Adipocyte (in vitro differentiated cells): ENCODE measurements around the gene ABCB9.
"Not testable (repeated sequence)": the region's sequence is repeated elsewhere in the genome, so short reads cannot be mapped to it uniquely, and the experiment has no call there.

Experiments
- DNase-seq: peaks from one replicate; pipeline ENCODE4 v3.0.0-alpha.2; 2015; ENCODE audit warnings: low read depth
- H3K27me3 ChIP-seq: replicated peaks from 2 replicates; pipeline ENCODE4 v1.7.0; 2013; ENCODE audit warnings: mild to moderate bottlenecking, low read length, moderate library complexity; ENCODE audit not compliant: control insufficient read depth, insufficient read depth
- H3K36me3 ChIP-seq: 2 replicates; pipeline ENCODE4 v1.7.0; 2013; ENCODE audit warnings: low read length, mild to moderate bottlenecking, moderate library complexity; ENCODE audit not compliant: control insufficient read depth, insufficient read depth, severe bottlenecking
- H3K4me1 ChIP-seq: 2 replicates; pipeline ENCODE4 v1.7.0; 2013; ENCODE audit warnings: mild to moderate bottlenecking, low read length, moderate library complexity; ENCODE audit not compliant: control insufficient read depth, insufficient read depth
- H3K4me3 ChIP-seq: 2 replicates; pipeline ENCODE4 v1.7.0; 2013; ENCODE audit warnings: mild to moderate bottlenecking, low read length, moderate library complexity
- H3K9ac ChIP-seq: 2 replicates; pipeline ENCODE4 v1.7.0; 2013; ENCODE audit warnings: mild to moderate bottlenecking, low read length, moderate library complexity
- H3K9me3 ChIP-seq: 2 replicates; pipeline ENCODE4 v1.7.0; 2013; ENCODE audit warnings: mild to moderate bottlenecking, low read length, moderate library complexity; ENCODE audit not compliant: control insufficient read depth

Gene ABCB9

GRCh38 chr12:122920687-122921086 is 45.6 kb downstream of the ABCB9 start:
- Histone ChIP-seq H3K4me1 (peaks cover 14% of the 10 kb centered on the region), H3K9ac (no peak overlapping the region), H3K27me3 (no peaks in the 10 kb centered on the region), H3K9me3 (no peaks in the 10 kb centered on the region), H3K4me3 (no peak overlapping the region), H3K36me3 (no peaks in the 10 kb centered on the region)
- no peak for DNase-seq

GRCh38 chr12:122918827-122919226 is 47.4 kb downstream of the ABCB9 start:
- Histone ChIP-seq H3K36me3 (no peaks in the 10 kb centered on the region), H3K9ac (no peak overlapping the region), H3K4me3 (no peak overlapping the region), H3K4me1 (peaks cover 14% of the 10 kb centered on the region), H3K27me3 (no peaks in the 10 kb centered on the region), H3K9me3 (no peaks in the 10 kb centered on the region)
- peak; percentile 56 for DNase-seq

GRCh38 chr12:122917507-122918121 is 48.6 kb downstream of the ABCB9 start:
- peaks cover 14% of the 10 kb centered on the region for H3K4me1 ChIP-seq
- H3K4me3 ChIP-seq: no peak overlapping the region
- H3K36me3 ChIP-seq: no peaks in the 10 kb centered on the region
- H3K27me3 ChIP-seq: no peaks in the 10 kb centered on the region
- peak; percentile 78 for DNase-seq
- no peak overlapping the region for H3K9ac ChIP-seq
- H3K9me3 ChIP-seq: no peaks in the 10 kb centered on the region

- Histone ChIP-seq H3K4me3 (no peak overlapping the region), H3K36me3 (no peaks in the 10 kb centered on the region)
- no peak for DNase-seq
These were observed 56.6 kb downstream of the ABCB9 start for GRCh38 chr12:122909442-122910288.

GRCh38 chr12:122908915-122909314 is 57.3 kb downstream of the ABCB9 start:
- no peaks in the 10 kb centered on the region for H3K4me1 ChIP-seq
- no peak for DNase-seq
- H3K9ac ChIP-seq: no peak overlapping the region
- H3K36me3 ChIP-seq: no peaks in the 10 kb centered on the region
- no peaks in the 10 kb centered on the region for H3K9me3 ChIP-seq
- H3K4me3 ChIP-seq: no peak overlapping the region
- H3K27me3 ChIP-seq: no peaks in the 10 kb centered on the region

More at GRCh38 chr12:122909442-122910288, 56.6 kb downstream of the ABCB9 start:
- H3K9me3 ChIP-seq: no peaks in the 10 kb centered on the region
- H3K9ac ChIP-seq: no peak overlapping the region
- no peaks in the 10 kb centered on the region for H3K27me3 ChIP-seq
- no peaks in the 10 kb centered on the region for H3K4me1 ChIP-seq

- not testable (repeated sequence) for H3K36me3 ChIP-seq, H3K9me3 ChIP-seq, H3K27me3 ChIP-seq, DNase-seq, H3K4me1 ChIP-seq, H3K9ac ChIP-seq, H3K4me3 ChIP-seq
These were observed 61.0 kb downstream of the ABCB9 start for GRCh38 chr12:122905258-122905657.

GRCh38 chr12:122903693-122904034 is 62.6 kb downstream of the ABCB9 start:
- H3K4me3 ChIP-seq: no peak overlapping the region
- no peaks in the 10 kb centered on the region for H3K36me3 ChIP-seq
- H3K27me3 ChIP-seq: no peaks in the 10 kb centered on the region
- DNase-seq: no peak
- H3K4me1 ChIP-seq: peaks cover 5% of the 10 kb centered on the region
- no peaks in the 10 kb centered on the region for H3K9me3 ChIP-seq
- H3K9ac ChIP-seq: no peak overlapping the region

GRCh38 chr12:122902854-122903692 is 63.2 kb downstream of the ABCB9 start:
- no peaks in the 10 kb centered on the region for H3K36me3 ChIP-seq
- no peak for DNase-seq
- no peaks in the 10 kb centered on the region for H3K9me3 ChIP-seq
- H3K4me1 ChIP-seq: peaks cover 11% of the 10 kb centered on the region
- H3K27me3 ChIP-seq: no peaks in the 10 kb centered on the region
- H3K9ac ChIP-seq: no peak overlapping the region
- no peak overlapping the region for H3K4me3 ChIP-seq

GRCh38 chr12:122899887-122900286 is 66.4 kb downstream of the ABCB9 start:
- Histone ChIP-seq H3K27me3 (no peaks in the 10 kb centered on the region), H3K9me3 (no peaks in the 10 kb centered on the region), H3K4me1 (peaks cover 17% of the 10 kb centered on the region), H3K36me3 (no peaks in the 10 kb centered on the region), H3K9ac (no peak overlapping the region), H3K4me3 (no peak overlapping the region)
- DNase-seq: no peak

GRCh38 chr12:122896662-122897061 is 69.6 kb downstream of the ABCB9 start:
- Histone ChIP-seq H3K9ac (no peak overlapping the region), H3K27me3 (no peaks in the 10 kb centered on the region)
- DNase-seq: no peak

More at GRCh38 chr12:122896662-122897061, 69.6 kb downstream of the ABCB9 start:
- Histone ChIP-seq H3K9me3 (no peaks in the 10 kb centered on the region), H3K4me3 (no peak overlapping the region), H3K4me1 (peaks cover 36% of the 10 kb centered on the region), H3K36me3 (no peaks in the 10 kb centered on the region)
